Panc1 (cell line): ENCODE results near the gene MED25.

Experiments used
- CTCF ChIP-seq: fragments of 450-650 bp; IDR thresholded peaks from 2 replicates; pipeline ENCODE4 v1.5.1; 2017; ENCODE audit warnings: mild to moderate bottlenecking
- POLR2AphosphoS5 ChIP-seq: IDR thresholded peaks from 2 replicates; pipeline ENCODE4 v1.6.1; 2012; ENCODE audit warnings: mild to moderate bottlenecking, low read depth, low read length, moderate library complexity
- REST ChIP-seq, 2 experiments: IDR thresholded peaks; 2 replicates each; pipeline ENCODE4 v1.6.1; 2011 to 2012; ENCODE audit warnings: low read depth in 2 of 2, control low read depth in 1 of 2, low read length in 1 of 2, mild to moderate bottlenecking in 1 of 2, moderate library complexity in 1 of 2; ENCODE audit not compliant: insufficient read depth in 1 of 2

GRCh38 chr19:49849433-49850220 is 31.5 kb downstream of the MED25 start:
- TF ChIP-seq CTCF: no peak
- no peak for TF ChIP-seq POLR2AphosphoS5
- TF ChIP-seq REST (IDR thresholded peaks at IDR 0.05; ENCODE audit: insufficient read depth in 1 of 2, low read depth in 2 of 2, low read length in 1 of 2): no peak
